ENCODE measurements around the gene MRPL11. TPM values are rescaled to one million over a fixed set of nuclear protein-coding genes. Genes with fewer than 3 reads are reported as not detected.
A peak's percentile ranks its signal among the peaks of the same experiment; 100 is the strongest.

The MRPL11 gene
- total RNA-seq, 1 donor from 2014 or later = 62.6 TPM

GRCh38 chr11:66428933-66429332, 9.7 kb downstream of the MRPL11 start:
- intact Hi-C loops (cut with micrococcal nuclease) = loop anchor here (5.0 kb wide), 1 partner anchor 42 kb away; no protein-coding TSS in a partner anchor
- peaks cover 21% of the 10 kb centered on the region for H3K36me3 Mint-ChIP-seq (ENCODE audit: low read depth)
- H3K9me3 Mint-ChIP-seq = no peaks in the 10 kb centered on the region
- POLR2A ChIA-PET = interaction anchor here (0.7 to 1.3 kb wide), 2 partner anchors 10 to 249 kb away, joined by 3 read pairs; partner anchors contain the start of gene MRPL11
- no peak overlapping the region for H3K27ac Mint-ChIP-seq
- H3K4me3 Mint-ChIP-seq = no peak overlapping the region
- CTCF ChIA-PET = interaction anchor here (0.6 to 1.6 kb wide), 6 partner anchors 10 to 250 kb away, joined by 3 to 8 read pairs (median 5); partner anchors contain the start of gene MRPL11
- H3K4me1 Mint-ChIP-seq = no peaks in the 10 kb centered on the region
- no peaks in the 10 kb centered on the region for H3K27me3 Mint-ChIP-seq
- no peak for ATAC-seq (ENCODE audit: low read depth)
- DNase-seq = no peak
- TF ChIP-seq CTCF (IDR thresholded peaks at IDR 0.05) = no peak

GRCh38 chr11:66426314-66426713, 12.3 kb downstream of the MRPL11 start:
- DNase-seq = no peak
- Mint-ChIP-seq H3K27ac (no peak overlapping the region), H3K4me1 (no peaks in the 10 kb centered on the region), H3K27me3 (no peaks in the 10 kb centered on the region), H3K36me3 (ENCODE audit: low read depth) (peaks cover 5% of the 10 kb centered on the region), H3K9me3 (no peaks in the 10 kb centered on the region), H3K4me3 (no peak overlapping the region)
- ChIA-PET CTCF (no interaction called here), POLR2A (interaction anchor here (0.8 kb wide), 1 partner anchor 54 kb away, joined by 3 read pairs; the partner anchor contains the start of gene DPP3)
- intact Hi-C loops (cut with micrococcal nuclease) = loop anchor here (5.0 kb wide), 1 partner anchor 39 kb away; no protein-coding TSS in a partner anchor
- no peak for ATAC-seq (ENCODE audit: low read depth)
- TF ChIP-seq CTCF (IDR thresholded peaks at IDR 0.05) = no peak

- no peaks in the 10 kb centered on the region for H3K9me3 Mint-ChIP-seq
- TF ChIP-seq CTCF (IDR thresholded peaks at IDR 0.05) = no peak
- no peak overlapping the region for H3K4me3 Mint-ChIP-seq
- H3K27me3 Mint-ChIP-seq = peaks cover 29% of the 10 kb centered on the region
- no peak overlapping the region for H3K27ac Mint-ChIP-seq
- intact Hi-C loops (cut with micrococcal nuclease) = loop anchor here (1.0 to 2.0 kb wide), 2 partner anchors 18 to 45 kb away; partner anchors contain the start of gene PELI3
- ChIA-PET CTCF (interaction anchor here (0.6 to 1.6 kb wide), 8 partner anchors 10 to 257 kb away, joined by 3 to 10 read pairs (median 4); partner anchors contain the start of gene MRPL11), POLR2A (interaction anchor here (0.8 to 1.7 kb wide), 9 partner anchors 12 to 216 kb away, joined by 3 to 18 read pairs (median 5); partner anchors contain the start of genes BBS1, DPP3, MRPL11 and PELI3)
- peaks cover 9% of the 10 kb centered on the region for H3K4me1 Mint-ChIP-seq
- ATAC-seq (ENCODE audit: low read depth) = peak; percentile 92
- DNase-seq = peak; percentile 83
- no peaks in the 10 kb centered on the region for H3K36me3 Mint-ChIP-seq (ENCODE audit: low read depth)
Measured at GRCh38 chr11:66421492-66422205, 17.0 kb downstream of the MRPL11 start.

DNA sequence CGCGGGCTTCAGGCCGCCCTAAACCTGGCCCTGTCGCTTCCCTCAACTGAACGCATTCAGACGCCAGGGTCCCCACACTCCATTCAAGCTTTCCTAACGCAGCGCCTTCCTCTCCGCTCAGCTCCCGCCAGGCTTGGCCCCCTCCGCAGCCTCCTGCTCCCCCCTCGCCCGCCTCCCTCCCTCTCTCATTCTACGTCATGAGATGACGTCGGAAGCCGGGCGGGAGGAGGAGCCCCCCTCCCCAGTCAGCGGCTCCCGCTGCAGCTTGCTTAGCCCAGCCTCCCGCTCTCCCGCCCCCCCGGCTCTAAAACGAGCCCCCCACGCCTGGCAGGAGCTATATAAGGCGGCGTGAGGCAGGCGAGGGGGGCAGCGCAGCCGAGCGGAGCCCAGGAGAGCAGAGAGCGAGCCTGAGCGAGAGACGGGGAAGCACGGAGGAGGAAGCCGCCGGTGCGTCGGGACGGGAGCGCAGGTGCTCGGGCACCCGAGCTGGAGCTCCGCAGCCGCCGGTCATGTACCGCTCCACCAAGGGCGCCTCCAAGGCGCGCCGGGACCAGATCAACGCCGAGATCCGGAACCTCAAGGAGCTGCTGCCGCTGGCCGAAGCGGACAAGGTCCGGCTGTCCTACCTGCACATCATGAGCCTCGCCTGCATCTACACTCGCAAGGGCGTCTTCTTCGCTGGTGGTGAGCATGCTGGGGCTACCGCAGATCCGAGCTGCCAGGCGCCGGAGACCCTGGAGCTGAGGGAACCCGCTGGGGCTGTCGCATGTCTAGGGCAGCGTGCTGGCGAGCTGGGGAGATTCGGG, 17.8 kb downstream of the MRPL11 start, which contains the start of gene NPAS4:
Gene NPAS4 (plus strand): TSS at position 365 of the 806 bp plus-strand sequence. CDS start 145 bp downstream, at position 510.
- DNase-seq = no peak
- no peak within 1 kb of the TSS for H3K4me3 Mint-ChIP-seq

More for the DNA sequence above, 17.8 kb downstream of the MRPL11 start, which contains the start of gene NPAS4:
- H3K36me3 Mint-ChIP-seq (ENCODE audit: low read depth) = no peaks in the 10 kb centered on the region
- no peak for TF ChIP-seq CTCF (IDR thresholded peaks at IDR 0.05)
- ChIA-PET POLR2A (interaction anchor here (0.8 to 1.7 kb wide), 9 partner anchors 11 to 217 kb away, joined by 3 to 18 read pairs (median 5); partner anchors contain the start of genes BBS1, DPP3, MRPL11 and PELI3), CTCF (interaction anchor here (1.0 to 1.6 kb wide), 5 partner anchors 9 to 58 kb away, joined by 3 to 10 read pairs (median 4); partner anchors contain the start of gene MRPL11)
- ATAC-seq (ENCODE audit: low read depth) = no peak
- H3K9me3 Mint-ChIP-seq = no peaks in the 10 kb centered on the region
- peaks cover 9% of the 10 kb centered on the region for H3K4me1 Mint-ChIP-seq
- intact Hi-C loops (cut with micrococcal nuclease) = loop anchor here (1.0 to 2.0 kb wide), 2 partner anchors 18 to 46 kb away; partner anchors contain the start of gene PELI3
- H3K27ac Mint-ChIP-seq = no peak within 1 kb of the TSS
- H3K27me3 Mint-ChIP-seq = peaks cover 37% of the 10 kb centered on the region

All from activated B cell treated with CpG ODN at 0.5 μM for 24 hours (primary cell).